ENCODE results near the gene ZNF595.
A peak's percentile ranks its signal among the peaks of the same experiment; 100 is the strongest.
"Not testable (repeated sequence)": the region's sequence is repeated elsewhere in the genome, so short reads cannot be mapped to it uniquely, and the experiment has no call there.

The ZNF595 gene

DNA sequence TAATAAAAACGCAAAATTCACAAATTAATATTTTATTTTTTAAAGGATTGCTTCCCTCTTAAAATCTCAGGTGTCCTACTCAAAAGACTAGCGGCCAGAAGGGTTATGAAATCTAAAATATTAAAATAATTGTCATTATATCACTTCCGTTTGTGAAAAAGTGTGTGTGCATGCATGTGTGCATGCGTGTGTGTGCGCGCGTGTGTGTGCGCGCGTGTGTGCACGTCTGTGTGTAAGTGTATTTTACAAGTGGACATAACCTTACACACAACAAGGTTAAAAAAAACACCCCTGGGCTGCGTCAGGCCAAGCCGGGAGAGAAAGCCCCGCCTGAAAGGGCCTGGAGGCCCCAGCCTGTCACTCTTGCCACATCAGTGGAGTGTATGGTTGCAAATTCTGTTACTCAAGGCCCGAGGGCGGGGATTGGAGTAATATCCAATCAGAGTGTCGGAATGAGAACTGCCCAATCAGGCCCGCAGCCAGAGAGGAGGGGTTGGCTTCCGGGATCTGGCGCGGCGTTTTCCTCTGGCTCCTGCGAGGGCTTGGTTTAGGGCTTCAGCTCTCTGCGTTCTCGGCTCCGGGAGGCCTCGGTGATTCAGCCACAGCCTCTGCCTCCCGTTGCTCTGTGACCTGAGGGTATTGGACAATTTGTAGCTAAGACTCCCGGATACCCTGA, at the start of gene ZNF595:
Gene ZNF595 (plus strand): TSS at position 518 of the 676 bp plus-strand sequence. CDS start 168 bp downstream, outside the sequence.
- not testable (repeated sequence) for H3K36me3 Mint-ChIP-seq (ENCODE audit: low read depth); H3K27me3 Mint-ChIP-seq (ENCODE audit: low read depth, poor library complexity); H3K4me3 Mint-ChIP-seq; H3K27ac Mint-ChIP-seq; H3K4me1 Mint-ChIP-seq
- peak; percentile 15 for DNase-seq
- H3K9me3 Mint-ChIP-seq = peaks cover 11% of the 10 kb centered on the region

DNA sequence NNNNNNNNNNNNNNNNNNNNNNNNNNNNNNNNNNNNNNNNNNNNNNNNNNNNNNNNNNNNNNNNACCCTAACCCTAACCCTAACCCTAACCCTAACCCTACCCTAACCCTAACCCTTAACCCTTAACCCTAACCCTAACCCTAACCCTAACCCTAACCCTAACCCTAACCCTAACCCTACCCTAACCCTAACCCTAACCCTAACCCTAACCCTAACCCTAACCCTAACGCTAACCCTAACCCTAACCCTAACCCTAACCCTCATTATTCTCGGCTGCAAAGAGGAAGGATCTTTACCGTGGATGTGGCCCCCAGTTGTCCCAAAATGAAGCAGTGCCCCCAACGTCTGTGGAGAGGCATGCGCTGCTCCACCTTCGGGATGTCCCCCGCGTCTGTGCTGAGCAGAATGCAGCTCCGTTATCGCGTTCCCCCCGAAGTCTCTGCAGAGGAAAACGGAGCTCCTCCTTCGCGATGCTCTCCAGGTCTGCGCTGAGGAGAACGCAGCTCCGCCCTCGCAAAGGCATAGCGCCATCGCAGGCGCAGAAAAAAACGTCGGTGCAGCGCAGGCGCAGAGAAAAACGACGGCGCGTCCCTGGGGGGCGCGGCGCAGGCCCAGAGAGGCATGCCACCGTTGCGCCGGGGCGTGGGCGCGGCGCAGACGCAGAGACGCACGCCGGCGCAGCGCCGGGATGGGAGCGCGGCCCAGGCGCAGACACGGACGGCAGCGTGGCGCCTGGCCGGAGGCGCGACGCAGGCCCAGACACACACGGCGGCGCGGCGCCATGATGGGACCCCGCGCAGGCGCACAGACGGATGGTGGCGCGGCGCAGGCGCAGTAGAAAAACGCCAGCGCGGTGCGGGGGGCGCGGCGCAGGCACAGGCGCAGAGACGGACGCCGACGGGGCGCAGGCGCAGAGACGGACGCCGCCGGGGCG, 42.9 kb upstream of the ZNF595 start:
- not testable (repeated sequence) for H3K4me1 Mint-ChIP-seq; H3K9me3 Mint-ChIP-seq; H3K27me3 Mint-ChIP-seq (ENCODE audit: low read depth, poor library complexity); H3K4me3 Mint-ChIP-seq; DNase-seq; H3K27ac Mint-ChIP-seq; H3K36me3 Mint-ChIP-seq (ENCODE audit: low read depth)

DNA sequence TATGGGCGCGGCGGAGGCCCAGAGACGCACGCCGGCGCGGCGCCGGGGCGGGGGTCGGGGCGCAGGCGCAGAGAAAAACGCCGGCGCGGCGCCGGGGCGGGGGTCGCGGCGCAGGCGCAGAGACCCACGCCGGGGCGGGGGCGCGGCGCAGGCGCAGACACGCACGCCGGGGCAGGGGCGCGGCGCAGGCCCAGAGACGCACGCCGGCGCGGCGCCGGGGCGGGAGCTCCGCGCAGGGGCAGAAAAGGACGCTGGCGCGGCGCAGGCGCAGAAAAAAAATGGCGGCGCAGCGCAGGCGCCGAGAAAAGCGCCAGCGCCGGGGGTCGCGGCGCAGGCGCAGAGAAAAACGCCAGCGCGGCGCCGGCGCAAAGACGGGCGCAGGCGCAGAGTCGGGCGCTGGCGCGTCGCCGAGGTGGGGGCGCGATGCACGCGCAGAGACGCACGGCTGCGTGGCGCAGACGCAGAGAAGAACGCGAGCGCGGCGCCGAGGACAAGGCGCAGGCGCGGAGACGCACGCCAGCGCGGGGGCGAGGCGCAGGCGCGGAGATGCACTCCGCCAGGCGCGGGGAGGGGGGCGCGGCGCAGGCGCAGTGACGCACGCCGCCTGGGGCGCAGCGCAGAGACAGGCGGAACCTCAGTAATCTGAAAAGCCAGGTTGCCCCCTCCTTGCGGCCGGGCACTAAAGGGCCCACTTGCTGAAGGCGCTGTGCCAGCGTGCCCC, 41.9 kb upstream of the ZNF595 start:
- H3K9me3 Mint-ChIP-seq; H3K27me3 Mint-ChIP-seq (ENCODE audit: low read depth, poor library complexity); H3K27ac Mint-ChIP-seq; DNase-seq; H3K4me3 Mint-ChIP-seq; H3K36me3 Mint-ChIP-seq (ENCODE audit: low read depth); H3K4me1 Mint-ChIP-seq: not testable (repeated sequence)

DNA sequence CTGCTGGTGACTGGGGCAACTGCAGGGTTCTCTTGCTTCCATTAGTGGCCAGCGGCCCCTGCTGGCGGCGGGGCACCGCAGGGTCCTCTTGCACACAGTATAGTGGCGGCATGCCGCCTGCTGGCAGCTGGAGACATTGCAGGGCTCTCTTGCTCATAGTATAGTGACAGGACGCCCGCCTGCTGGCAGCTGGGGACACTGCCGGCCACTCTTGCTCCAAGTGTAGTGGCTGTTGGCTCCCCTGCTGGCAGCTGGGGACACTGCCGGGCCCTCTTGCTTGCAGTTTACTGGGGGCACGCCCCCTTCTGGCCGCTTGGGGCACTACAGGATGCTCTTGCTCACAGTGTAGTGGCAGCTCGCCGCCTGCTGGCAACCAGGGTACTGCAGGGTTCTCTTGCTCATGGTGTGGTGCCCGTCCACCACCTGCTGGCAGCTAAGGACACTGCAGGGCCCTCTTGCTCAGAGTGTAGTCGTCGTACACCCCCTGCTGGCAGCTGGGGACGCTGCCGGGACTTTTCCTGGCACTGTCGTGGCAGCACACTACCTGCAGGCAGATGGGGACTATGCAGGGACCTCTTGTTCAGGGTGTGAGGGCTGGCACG, 41.2 kb upstream of the ZNF595 start:
- TF ChIP-seq, protein P1, sequence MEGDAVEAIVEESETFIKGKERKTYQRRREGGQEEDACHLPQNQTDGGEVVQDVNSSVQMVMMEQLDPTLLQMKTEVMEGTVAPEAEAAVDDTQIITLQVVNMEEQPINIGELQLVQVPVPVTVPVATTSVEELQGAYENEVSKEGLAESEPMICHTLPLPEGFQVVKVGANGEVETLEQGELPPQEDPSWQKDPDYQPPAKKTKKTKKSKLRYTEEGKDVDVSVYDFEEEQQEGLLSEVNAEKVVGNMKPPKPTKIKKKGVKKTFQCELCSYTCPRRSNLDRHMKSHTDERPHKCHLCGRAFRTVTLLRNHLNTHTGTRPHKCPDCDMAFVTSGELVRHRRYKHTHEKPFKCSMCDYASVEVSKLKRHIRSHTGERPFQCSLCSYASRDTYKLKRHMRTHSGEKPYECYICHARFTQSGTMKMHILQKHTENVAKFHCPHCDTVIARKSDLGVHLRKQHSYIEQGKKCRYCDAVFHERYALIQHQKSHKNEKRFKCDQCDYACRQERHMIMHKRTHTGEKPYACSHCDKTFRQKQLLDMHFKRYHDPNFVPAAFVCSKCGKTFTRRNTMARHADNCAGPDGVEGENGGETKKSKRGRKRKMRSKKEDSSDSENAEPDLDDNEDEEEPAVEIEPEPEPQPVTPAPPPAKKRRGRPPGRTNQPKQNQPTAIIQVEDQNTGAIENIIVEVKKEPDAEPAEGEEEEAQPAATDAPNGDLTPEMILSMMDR (IDR thresholded peaks at IDR 0.05) = peak; percentile 15
- H3K27ac Mint-ChIP-seq; H3K9me3 Mint-ChIP-seq; H3K4me1 Mint-ChIP-seq; H3K4me3 Mint-ChIP-seq; H3K36me3 Mint-ChIP-seq (ENCODE audit: low read depth); H3K27me3 Mint-ChIP-seq (ENCODE audit: low read depth, poor library complexity): not testable (repeated sequence)
- peak; percentile 12 for DNase-seq

DNA sequence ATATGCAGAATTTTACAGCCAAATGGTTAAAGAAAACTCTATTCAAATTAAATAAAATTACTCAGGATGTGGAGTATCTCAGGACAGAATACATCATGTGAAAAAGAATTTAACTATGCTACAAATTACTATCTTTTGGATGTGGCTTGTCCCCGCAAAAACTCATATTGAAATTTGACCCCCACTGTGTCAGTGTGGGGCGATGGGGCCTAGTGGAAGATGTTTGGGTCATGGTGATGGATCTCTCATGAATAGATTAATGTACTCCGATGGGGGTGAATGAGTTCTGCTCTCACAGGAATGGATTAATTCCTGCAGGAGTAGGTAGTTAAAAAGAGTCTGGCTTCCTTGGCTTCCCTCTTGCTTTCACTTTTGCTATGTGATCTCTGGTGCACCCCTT, 35.0 kb upstream of the ZNF595 start:
- not testable (repeated sequence) for H3K36me3 Mint-ChIP-seq (ENCODE audit: low read depth); DNase-seq; H3K4me1 Mint-ChIP-seq; H3K27ac Mint-ChIP-seq; H3K4me3 Mint-ChIP-seq; H3K27me3 Mint-ChIP-seq (ENCODE audit: low read depth, poor library complexity)
- H3K9me3 Mint-ChIP-seq = peaks cover 18% of the 10 kb centered on the region

DNA sequence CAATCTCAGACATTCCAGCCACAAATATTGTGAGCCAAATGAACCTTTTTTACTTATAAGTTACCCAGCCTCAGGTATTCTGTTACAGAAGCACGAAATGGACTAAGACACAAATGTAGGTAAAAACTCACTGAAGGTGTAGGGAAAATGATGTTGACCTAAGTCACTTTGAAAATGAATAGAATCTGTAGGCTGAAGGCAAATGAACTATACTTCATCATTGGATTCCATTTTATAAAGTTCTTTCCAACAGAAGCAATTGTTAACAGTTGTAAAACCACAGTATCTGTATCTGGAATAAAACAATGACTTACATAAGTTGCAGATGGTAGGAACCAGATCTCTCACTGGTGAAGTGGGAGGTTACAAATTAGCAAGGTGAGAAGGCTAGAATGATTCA, 34.5 kb upstream of the ZNF595 start:
- H3K4me3 Mint-ChIP-seq; H3K27me3 Mint-ChIP-seq (ENCODE audit: low read depth, poor library complexity); H3K27ac Mint-ChIP-seq; H3K4me1 Mint-ChIP-seq; H3K36me3 Mint-ChIP-seq (ENCODE audit: low read depth); DNase-seq: not testable (repeated sequence)
- H3K9me3 Mint-ChIP-seq = peaks cover 18% of the 10 kb centered on the region

DNA sequence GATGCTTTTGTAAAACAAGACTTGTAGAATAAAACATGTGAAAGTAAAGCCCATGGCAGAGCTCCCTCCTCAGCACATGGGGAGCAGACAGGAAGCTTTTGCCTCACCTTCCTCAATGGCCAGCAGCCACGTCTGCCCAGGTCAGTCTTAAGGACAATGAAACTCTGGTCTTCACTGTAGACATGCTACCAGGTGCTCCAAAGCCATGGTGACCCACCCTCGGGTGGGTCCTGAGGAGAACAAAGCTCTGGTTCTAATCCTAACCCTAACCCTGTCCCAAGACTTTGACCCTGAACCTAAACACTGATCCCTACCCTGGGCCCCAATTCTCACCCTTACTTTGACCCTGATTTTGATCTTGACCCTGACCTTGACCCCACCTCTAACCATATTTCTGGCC, 30.2 kb upstream of the ZNF595 start:
- H3K9me3 Mint-ChIP-seq = peaks cover 26% of the 10 kb centered on the region
- H3K36me3 Mint-ChIP-seq (ENCODE audit: low read depth); H3K27ac Mint-ChIP-seq; H3K27me3 Mint-ChIP-seq (ENCODE audit: low read depth, poor library complexity); H3K4me3 Mint-ChIP-seq; H3K4me1 Mint-ChIP-seq; DNase-seq: not testable (repeated sequence)

DNA sequence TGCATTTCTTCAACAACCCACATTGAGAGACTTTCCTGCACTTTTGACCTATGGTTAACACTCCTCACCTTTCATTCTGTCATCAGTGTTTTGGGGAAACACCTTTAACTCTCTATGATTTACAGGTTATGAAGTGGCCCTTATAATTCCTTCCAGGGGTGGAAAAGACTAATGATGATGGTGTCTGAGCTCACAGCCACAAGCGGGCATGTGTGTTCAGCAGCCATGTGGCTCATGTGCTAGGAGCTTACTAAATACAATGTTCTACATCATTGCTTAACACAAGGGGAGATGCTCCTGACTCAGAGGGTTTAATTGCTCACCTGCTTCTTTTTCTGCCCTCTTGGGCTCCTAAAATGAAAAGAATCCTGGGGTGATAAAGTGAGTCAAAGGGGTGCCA, 28.8 kb upstream of the ZNF595 start:
- H3K4me1 Mint-ChIP-seq; H3K27me3 Mint-ChIP-seq (ENCODE audit: low read depth, poor library complexity); H3K27ac Mint-ChIP-seq; H3K4me3 Mint-ChIP-seq; H3K36me3 Mint-ChIP-seq (ENCODE audit: low read depth); DNase-seq: not testable (repeated sequence)
- H3K9me3 Mint-ChIP-seq = peaks cover 24% of the 10 kb centered on the region

DNA sequence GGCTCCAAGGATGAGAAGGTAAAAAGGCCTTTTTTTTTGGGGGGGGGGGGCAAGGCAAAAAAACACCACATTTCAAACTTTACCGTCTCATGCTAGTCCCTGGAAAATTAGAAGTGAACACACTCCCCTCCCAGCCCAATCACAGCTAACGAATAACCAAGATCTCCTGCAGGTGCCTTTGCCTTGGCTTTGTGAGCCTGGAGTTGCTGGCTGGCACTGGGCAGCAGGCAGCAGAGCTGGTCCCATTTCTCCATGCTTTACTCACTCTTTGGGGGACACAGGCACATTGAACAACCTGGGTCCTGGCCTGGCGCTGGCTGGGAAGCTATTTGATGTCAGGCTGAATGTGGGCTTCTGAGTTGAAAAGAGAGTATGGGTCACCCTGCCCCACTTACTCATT, 25.6 kb upstream of the ZNF595 start:
- not testable (repeated sequence) for H3K27me3 Mint-ChIP-seq (ENCODE audit: low read depth, poor library complexity); H3K4me3 Mint-ChIP-seq; H3K4me1 Mint-ChIP-seq; DNase-seq; H3K27ac Mint-ChIP-seq; H3K36me3 Mint-ChIP-seq (ENCODE audit: low read depth)
- H3K9me3 Mint-ChIP-seq = peaks cover 21% of the 10 kb centered on the region

DNA sequence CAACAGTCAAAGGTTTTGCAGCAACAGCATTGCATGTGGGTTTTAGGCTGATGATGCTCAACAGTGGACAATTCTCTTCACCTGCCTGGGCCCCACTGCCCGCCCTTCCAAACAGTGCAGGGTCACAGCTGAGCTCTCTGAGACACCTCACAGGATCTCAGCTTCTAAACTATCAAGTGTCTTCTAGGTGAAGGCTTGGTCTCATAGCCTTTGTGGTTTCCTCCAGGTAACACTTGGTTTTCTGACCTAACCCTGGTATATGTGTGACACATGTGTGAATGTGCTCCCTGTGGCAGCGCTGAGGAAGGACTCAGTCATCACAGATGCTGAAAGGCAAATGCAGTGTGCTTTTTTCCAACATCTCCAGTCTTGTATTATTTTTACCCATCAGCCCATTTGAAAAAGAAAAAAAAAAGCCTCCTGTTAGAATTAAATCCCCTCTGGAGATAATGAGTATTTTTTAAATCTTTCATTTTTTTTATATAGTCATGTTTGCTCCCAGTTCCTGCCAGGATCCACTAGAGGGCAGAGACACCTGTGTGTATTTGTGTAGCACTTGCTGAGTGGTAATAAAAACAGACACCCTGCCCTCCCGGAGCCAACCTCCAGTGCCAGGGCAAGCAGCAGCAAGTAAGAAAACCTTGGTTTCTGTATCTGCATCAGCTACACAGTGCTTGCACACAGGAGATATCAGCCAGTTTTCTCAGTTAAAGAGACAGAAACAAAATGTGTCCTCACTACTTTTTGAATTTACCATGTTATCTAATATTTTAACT, 24.2 kb upstream of the ZNF595 start:
- not testable (repeated sequence) for H3K27me3 Mint-ChIP-seq (ENCODE audit: low read depth, poor library complexity); H3K4me3 Mint-ChIP-seq; H3K4me1 Mint-ChIP-seq; DNase-seq; H3K36me3 Mint-ChIP-seq (ENCODE audit: low read depth); H3K27ac Mint-ChIP-seq
- peaks cover 17% of the 10 kb centered on the region for H3K9me3 Mint-ChIP-seq

DNA sequence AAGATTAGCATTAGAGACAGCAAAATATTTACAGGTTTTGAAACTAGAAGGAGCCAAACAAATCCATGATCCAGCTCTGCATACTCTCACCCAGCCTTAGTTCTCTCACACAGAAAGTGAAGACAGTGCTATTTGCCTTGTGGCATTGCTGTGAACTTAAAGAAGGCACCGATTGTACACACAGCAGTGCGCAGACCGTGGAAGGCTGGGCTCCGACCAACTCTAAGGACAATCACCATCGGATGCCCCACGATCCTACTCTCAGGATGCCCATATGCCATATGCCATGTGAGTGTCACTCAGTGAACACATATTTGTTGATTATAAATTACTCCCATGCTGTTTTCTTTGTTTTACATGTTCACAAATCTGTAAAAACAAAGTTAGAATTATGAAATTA, 19.8 kb upstream of the ZNF595 start:
- H3K36me3 Mint-ChIP-seq (ENCODE audit: low read depth); DNase-seq; H3K27me3 Mint-ChIP-seq (ENCODE audit: low read depth, poor library complexity); H3K27ac Mint-ChIP-seq; H3K4me1 Mint-ChIP-seq; H3K4me3 Mint-ChIP-seq: not testable (repeated sequence)
- H3K9me3 Mint-ChIP-seq = peaks cover 18% of the 10 kb centered on the region

DNA sequence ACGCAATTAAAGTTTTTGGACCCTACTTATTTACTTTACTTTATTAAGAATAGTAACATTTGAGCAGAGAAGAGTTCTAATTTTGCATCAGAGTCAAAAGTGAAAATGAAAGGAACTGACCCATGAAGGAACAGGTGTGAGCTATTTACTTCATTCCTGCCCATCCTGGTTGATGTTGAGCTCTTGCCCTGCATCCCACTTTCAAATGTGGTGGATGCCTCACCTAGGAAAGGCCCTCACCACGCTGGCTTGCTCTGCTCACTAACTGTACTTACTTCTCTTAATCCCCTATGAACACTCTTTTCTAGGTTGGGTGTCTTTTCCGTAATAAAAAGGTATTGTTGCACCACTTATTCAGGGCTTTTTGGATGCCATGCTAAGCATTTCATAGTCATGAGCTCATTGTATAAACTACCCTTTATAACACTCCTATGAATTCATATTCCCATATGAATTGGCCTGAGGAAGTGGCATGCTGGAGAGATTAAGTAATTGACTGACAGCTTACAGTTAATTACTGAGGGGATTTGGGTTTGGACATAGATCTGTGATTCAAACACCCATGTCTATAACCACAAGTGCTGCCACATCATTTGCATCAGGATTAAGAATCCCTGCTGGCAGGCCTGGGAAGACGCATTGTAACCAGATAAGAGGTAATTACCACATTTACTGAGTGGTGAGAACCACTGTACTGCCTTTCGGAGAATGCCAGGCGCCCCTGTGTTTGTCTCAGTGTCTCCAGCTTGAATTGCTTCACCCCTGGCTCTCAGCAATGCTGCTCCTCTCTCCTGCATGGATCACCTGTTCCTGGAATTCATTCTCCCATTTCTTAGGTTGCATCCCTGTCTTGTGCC, 16.3 kb upstream of the ZNF595 start:
- H3K4me3 Mint-ChIP-seq; H3K27me3 Mint-ChIP-seq (ENCODE audit: low read depth, poor library complexity); H3K36me3 Mint-ChIP-seq (ENCODE audit: low read depth); H3K27ac Mint-ChIP-seq; H3K4me1 Mint-ChIP-seq; DNase-seq: not testable (repeated sequence)
- H3K9me3 Mint-ChIP-seq = peaks cover 13% of the 10 kb centered on the region

Data from nephron progenitor cell (in vitro differentiated cells).